ENCODE measurements around the gene DNAH12.
"Not testable (repeated sequence)": the region's sequence is repeated elsewhere in the genome, so short reads cannot be mapped to it uniquely, and the experiment has no call there.

Gene DNAH12

GRCh38 chr3:57538465-57538864, 5.7 kb downstream of the DNAH12 start:
- no peak for DNase-seq

- no peak for DNase-seq
Measured at GRCh38 chr3:57530071-57530608, 14.0 kb downstream of the DNAH12 start.

GRCh38 chr3:57518276-57518915, 25.7 kb downstream of the DNAH12 start:
- DNase-seq = no peak

GRCh38 chr3:57512166-57512565, 32.0 kb downstream of the DNAH12 start:
- no peak for DNase-seq

- DNase-seq = no peak
Measured at GRCh38 chr3:57505901-57506300, 38.2 kb downstream of the DNAH12 start.

- DNase-seq = no peak
Measured at GRCh38 chr3:57500506-57500905, 43.6 kb downstream of the DNAH12 start.

GRCh38 chr3:57497904-57498303, 46.2 kb downstream of the DNAH12 start:
- no peak for DNase-seq

- no peak for DNase-seq
Measured at GRCh38 chr3:57484563-57484962, 59.6 kb downstream of the DNAH12 start.

GRCh38 chr3:57477193-57477592, 67.0 kb downstream of the DNAH12 start:
- not testable (repeated sequence) for DNase-seq

- DNase-seq = no peak
Measured at GRCh38 chr3:57464801-57465200, 79.3 kb downstream of the DNAH12 start.

- DNase-seq = no peak
Measured at GRCh38 chr3:57464011-57464410, 80.1 kb downstream of the DNAH12 start.

- DNase-seq = no peak
Measured at GRCh38 chr3:57451150-57451846, 92.8 kb downstream of the DNAH12 start.

GRCh38 chr3:57449276-57449847, 94.8 kb downstream of the DNAH12 start:
- DNase-seq = not testable (repeated sequence)

GRCh38 chr3:57448489-57448888, 95.7 kb downstream of the DNAH12 start:
- DNase-seq = not testable (repeated sequence)

GRCh38 chr3:57446318-57446841, 97.8 kb downstream of the DNAH12 start:
- no peak for DNase-seq

GRCh38 chr3:57444469-57444868, 99.7 kb downstream of the DNAH12 start:
- no peak for DNase-seq

GRCh38 chr3:57440144-57440543, 104.0 kb downstream of the DNAH12 start:
- DNase-seq = not testable (repeated sequence)

GRCh38 chr3:57438460-57438859, 105.7 kb downstream of the DNAH12 start:
- DNase-seq = not testable (repeated sequence)

- no peak for DNase-seq
Measured at GRCh38 chr3:57436195-57436761, 107.9 kb downstream of the DNAH12 start.

GRCh38 chr3:57434041-57434440, 110.1 kb downstream of the DNAH12 start:
- DNase-seq = no peak

GRCh38 chr3:57423335-57423734, 120.8 kb downstream of the DNAH12 start:
- DNase-seq = no peak

GRCh38 chr3:57421336-57421735, 122.8 kb downstream of the DNAH12 start:
- no peak for DNase-seq

- DNase-seq = no peak
Measured at GRCh38 chr3:57420001-57420400, 124.1 kb downstream of the DNAH12 start.

Measured in CD4-positive, alpha-beta T cell treated with Interleukin-15 for 1 hour (primary cell).